ENCODE results near the gene ERG28. TPM values are rescaled to one million over a fixed set of nuclear protein-coding genes. Genes with fewer than 3 reads are reported as not detected.
"Not testable (repeated sequence)": the region's sequence is repeated elsewhere in the genome, so short reads cannot be mapped to it uniquely, and the experiment has no call there.

Gene ERG28
- total and polyA plus RNA-seq, 3 experiments from 2014 or later: 18.5 to 31.4 (median 18.8) TPM

GRCh38 chr14:75699331-75699730 is 38.7 kb upstream of the ERG28 start:
- H3K36me3 ChIP-seq (ENCODE audit: insufficient read depth, low read length): peaks cover 9% of the 10 kb centered on the region
- H3K4me1 Mint-ChIP-seq: no peaks in the 10 kb centered on the region

DNA sequence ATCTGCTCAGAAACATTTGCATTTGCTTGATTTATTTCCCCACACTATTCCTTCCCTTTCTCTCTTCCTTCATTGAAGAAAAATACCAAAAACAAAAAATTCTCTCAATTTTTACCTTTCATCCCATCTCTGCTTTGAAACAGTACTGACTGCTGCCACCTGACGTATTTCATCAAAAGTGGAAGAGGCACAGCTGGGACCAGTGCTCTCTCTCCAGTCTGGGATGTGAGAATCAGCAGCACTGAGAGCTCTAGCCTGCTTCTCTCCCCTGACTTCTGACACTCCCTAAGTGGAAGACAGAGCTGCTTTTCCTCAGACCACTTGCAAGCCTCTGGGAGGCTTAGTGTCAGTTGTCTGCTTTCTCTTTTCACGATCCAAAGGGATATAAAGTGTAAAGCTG is 37.2 kb upstream of the ERG28 start:
- no peaks in the 10 kb centered on the region for H3K9me3 ChIP-seq (ENCODE audit: low read length)
- no peak overlapping the region for H3K27ac ChIP-seq (ENCODE audit: low read depth, low read length)
- no peaks in the 10 kb centered on the region for H3K27me3 Mint-ChIP-seq
- H3K4me3 Mint-ChIP-seq: no peak overlapping the region
- DNase-seq: no peak
- ChIA-PET POLR2A (no interaction called here), CTCF (interaction anchor here (1.5 kb wide), 1 partner anchor 11 kb away, joined by 3 read pairs; no protein-coding TSS in a partner anchor)
- no peak overlapping the region for H3K4me3 ChIP-seq (ENCODE audit: low read length)
- H3K4me1 ChIP-seq (ENCODE audit: insufficient read depth, low read length): no peaks in the 10 kb centered on the region
- H3K36me3 ChIP-seq (ENCODE audit: insufficient read depth, low read length): peaks cover 9% of the 10 kb centered on the region
- H3K27ac Mint-ChIP-seq: no peak overlapping the region
- peaks cover 33 to 76% (median 46%) of the 10 kb centered on the region in 3 donors for H3K36me3 Mint-ChIP-seq
- peaks cover 2 to 13% (median 7%) of the 10 kb centered on the region in 5 donors for H3K9me3 Mint-ChIP-seq
- no peaks in the 10 kb centered on the region for H3K27me3 ChIP-seq (ENCODE audit: insufficient read depth, low read length, poor library complexity, severe bottlenecking)
- no peaks in the 10 kb centered on the region for H3K4me1 Mint-ChIP-seq

More at GRCh38 chr14:75699331-75699730, 38.7 kb upstream of the ERG28 start:
- H3K27me3 Mint-ChIP-seq: no peaks in the 10 kb centered on the region
- no peak for DNase-seq
- no peaks in the 10 kb centered on the region for H3K4me1 ChIP-seq (ENCODE audit: insufficient read depth, low read length)
- peaks cover 25 to 73% (median 32%) of the 10 kb centered on the region in 3 donors for H3K36me3 Mint-ChIP-seq
- no peaks in the 10 kb centered on the region for H3K27me3 ChIP-seq (ENCODE audit: insufficient read depth, low read length, poor library complexity, severe bottlenecking)
- no peaks in the 10 kb centered on the region for H3K9me3 ChIP-seq (ENCODE audit: low read length)
- POLR2A ChIA-PET: no interaction called here
- CTCF ChIA-PET: interaction anchor here (1.0 to 1.4 kb wide), 2 partner anchors 10 to 282 kb away, joined by 3 to 5 read pairs; partner anchors contain the start of gene TGFB3
- no peak overlapping the region for H3K4me3 Mint-ChIP-seq
- H3K27ac ChIP-seq (ENCODE audit: low read depth, low read length): no peak overlapping the region
- no peak overlapping the region for H3K4me3 ChIP-seq (ENCODE audit: low read length)
- H3K27ac Mint-ChIP-seq: peak overlapping the region in 1 of 8 donors; percentile 20
- H3K9me3 Mint-ChIP-seq: peaks cover 2 to 10% (median 6%) of the 10 kb centered on the region in 5 donors

GRCh38 chr14:75697386-75697785 is 36.7 kb upstream of the ERG28 start:
- no peaks in the 10 kb centered on the region for H3K9me3 ChIP-seq (ENCODE audit: low read length)
- Mint-ChIP-seq H3K27ac (peak overlapping the region in 2 of 8 donors; percentile 64), H3K4me3 (no peak overlapping the region), H3K36me3 (peaks cover 35 to 76% (median 51%) of the 10 kb centered on the region in 3 donors), H3K9me3 (peaks cover 2 to 13% (median 7%) of the 10 kb centered on the region in 5 donors), H3K4me1 (no peaks in the 10 kb centered on the region), H3K27me3 (no peaks in the 10 kb centered on the region)
- CTCF ChIA-PET: interaction anchor here (1.5 kb wide), 1 partner anchor 11 kb away, joined by 3 read pairs; no protein-coding TSS in a partner anchor
- no peak overlapping the region for H3K4me3 ChIP-seq (ENCODE audit: low read length)
- POLR2A ChIA-PET: no interaction called here
- no peak for DNase-seq
- H3K36me3 ChIP-seq (ENCODE audit: insufficient read depth, low read length): peaks cover 9% of the 10 kb centered on the region
- no peaks in the 10 kb centered on the region for H3K4me1 ChIP-seq (ENCODE audit: insufficient read depth, low read length)
- no peaks in the 10 kb centered on the region for H3K27me3 ChIP-seq (ENCODE audit: insufficient read depth, low read length, poor library complexity, severe bottlenecking)
- H3K27ac ChIP-seq (ENCODE audit: low read depth, low read length): no peak overlapping the region

GRCh38 chr14:75695025-75695424 is 34.3 kb upstream of the ERG28 start:
- H3K27ac Mint-ChIP-seq; H3K4me3 ChIP-seq (ENCODE audit: low read length); H3K4me1 ChIP-seq (ENCODE audit: insufficient read depth, low read length); H3K9me3 ChIP-seq (ENCODE audit: low read length); H3K4me3 Mint-ChIP-seq; DNase-seq; H3K27me3 Mint-ChIP-seq; CTCF ChIA-PET; H3K27ac ChIP-seq (ENCODE audit: low read depth, low read length); H3K4me1 Mint-ChIP-seq; POLR2A ChIA-PET; H3K27me3 ChIP-seq (ENCODE audit: insufficient read depth, low read length, poor library complexity, severe bottlenecking): not testable (repeated sequence)
- Mint-ChIP-seq H3K9me3 (peaks cover 2 to 13% (median 7%) of the 10 kb centered on the region in 5 donors), H3K36me3 (peaks cover 42 to 78% (median 58%) of the 10 kb centered on the region in 3 donors)
- H3K36me3 ChIP-seq (ENCODE audit: insufficient read depth, low read length): peaks cover 15% of the 10 kb centered on the region

- peaks cover 0 to 7% (median 4%) of the 10 kb centered on the region in 5 donors for H3K9me3 Mint-ChIP-seq
- H3K27me3 Mint-ChIP-seq: no peaks in the 10 kb centered on the region
- Histone ChIP-seq H3K4me3 (ENCODE audit: low read length) (no peak overlapping the region), H3K9me3 (ENCODE audit: low read length) (no peaks in the 10 kb centered on the region), H3K36me3 (ENCODE audit: insufficient read depth, low read length) (peaks cover 6% of the 10 kb centered on the region), H3K4me1 (ENCODE audit: insufficient read depth, low read length) (no peaks in the 10 kb centered on the region), H3K27me3 (ENCODE audit: insufficient read depth, low read length, poor library complexity, severe bottlenecking) (no peaks in the 10 kb centered on the region), H3K27ac (ENCODE audit: low read depth, low read length) (no peak overlapping the region)
- DNase-seq: no peak
- H3K4me3 Mint-ChIP-seq: no peak overlapping the region
- H3K27ac Mint-ChIP-seq: no peak overlapping the region
- H3K4me1 Mint-ChIP-seq: no peaks in the 10 kb centered on the region
- CTCF ChIA-PET: no interaction called here
- peaks cover 30 to 67% (median 38%) of the 10 kb centered on the region in 3 donors for H3K36me3 Mint-ChIP-seq
- POLR2A ChIA-PET: no interaction called here
Observed at GRCh38 chr14:75690010-75690409, 29.3 kb upstream of the ERG28 start.

DNA sequence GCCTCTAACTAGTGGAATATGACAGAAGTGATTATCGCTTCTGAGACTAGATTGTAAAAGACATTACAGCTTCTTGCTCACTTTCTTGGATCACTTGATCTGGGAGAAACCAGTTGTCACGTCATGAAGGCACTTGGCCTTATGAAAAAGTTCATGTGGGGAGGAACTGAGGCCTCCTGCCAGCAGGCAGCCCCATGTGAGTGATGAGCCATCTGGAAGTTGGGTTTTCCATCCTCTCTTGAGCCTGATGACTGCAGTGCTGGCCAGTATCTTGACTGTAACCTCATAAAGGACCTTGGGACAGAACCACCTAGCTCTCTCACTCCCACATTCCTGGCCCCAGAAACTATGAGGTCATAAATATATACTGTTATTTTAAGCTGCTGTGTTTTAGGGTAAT is 28.3 kb upstream of the ERG28 start:
- POLR2A ChIA-PET: no interaction called here
- no peak overlapping the region for H3K27ac ChIP-seq (ENCODE audit: low read depth, low read length)
- H3K27ac Mint-ChIP-seq: peak overlapping the region in 1 of 8 donors; percentile 56
- no peaks in the 10 kb centered on the region for H3K9me3 ChIP-seq (ENCODE audit: low read length)
- H3K9me3 Mint-ChIP-seq: peaks cover 0 to 3% (median 0%) of the 10 kb centered on the region in 5 donors
- no peaks in the 10 kb centered on the region for H3K27me3 ChIP-seq (ENCODE audit: insufficient read depth, low read length, poor library complexity, severe bottlenecking)
- CTCF ChIA-PET: no interaction called here
- H3K36me3 ChIP-seq (ENCODE audit: insufficient read depth, low read length): peaks cover 10% of the 10 kb centered on the region
- peaks cover 28 to 67% (median 31%) of the 10 kb centered on the region in 3 donors for H3K36me3 Mint-ChIP-seq
- no peaks in the 10 kb centered on the region for H3K4me1 ChIP-seq (ENCODE audit: insufficient read depth, low read length)
- no peak overlapping the region for H3K4me3 ChIP-seq (ENCODE audit: low read length)
- H3K27me3 Mint-ChIP-seq: no peaks in the 10 kb centered on the region
- no peaks in the 10 kb centered on the region for H3K4me1 Mint-ChIP-seq
- DNase-seq: no peak
- no peak overlapping the region for H3K4me3 Mint-ChIP-seq

DNA sequence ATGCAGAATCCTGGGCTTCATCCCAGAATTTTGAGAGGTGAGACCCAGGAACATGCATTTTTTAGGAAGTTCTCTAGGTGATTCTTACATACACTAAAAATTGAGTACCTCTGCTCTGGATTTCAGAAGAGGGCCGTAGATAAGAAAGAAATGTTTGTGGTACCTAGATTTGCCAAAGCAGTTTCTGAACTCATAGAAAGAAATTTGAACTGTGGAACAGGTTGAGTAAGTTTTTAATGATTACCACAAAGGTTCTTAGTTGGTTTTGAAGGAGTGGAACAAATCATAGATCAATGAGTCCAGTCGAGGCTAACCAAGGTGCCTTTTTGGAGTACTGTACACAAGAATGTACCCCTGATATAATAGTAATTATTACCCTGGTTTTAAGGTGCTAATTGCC is 25.2 kb upstream of the ERG28 start:
- peaks cover 18% of the 10 kb centered on the region for H3K36me3 ChIP-seq (ENCODE audit: insufficient read depth, low read length)
- no peak overlapping the region for H3K4me3 ChIP-seq (ENCODE audit: low read length)
- POLR2A ChIA-PET: no interaction called here
- no peaks in the 10 kb centered on the region for H3K27me3 ChIP-seq (ENCODE audit: insufficient read depth, low read length, poor library complexity, severe bottlenecking)
- H3K27ac ChIP-seq (ENCODE audit: low read depth, low read length): no peak overlapping the region
- H3K27ac Mint-ChIP-seq: no peak overlapping the region
- no peaks in the 10 kb centered on the region for H3K9me3 ChIP-seq (ENCODE audit: low read length)
- H3K27me3 Mint-ChIP-seq: no peaks in the 10 kb centered on the region
- DNase-seq: no peak
- CTCF ChIA-PET: no interaction called here
- no peaks in the 10 kb centered on the region for H3K4me1 Mint-ChIP-seq
- H3K36me3 Mint-ChIP-seq: peaks cover 3 to 64% (median 33%) of the 10 kb centered on the region in 3 donors
- H3K9me3 Mint-ChIP-seq: no peaks in the 10 kb centered on the region
- no peaks in the 10 kb centered on the region for H3K4me1 ChIP-seq (ENCODE audit: insufficient read depth, low read length)
- H3K4me3 Mint-ChIP-seq: no peak overlapping the region

- ChIA-PET POLR2A (no interaction called here), CTCF (no interaction called here)
- Histone ChIP-seq H3K27me3 (ENCODE audit: insufficient read depth, low read length, poor library complexity, severe bottlenecking) (no peaks in the 10 kb centered on the region), H3K9me3 (ENCODE audit: low read length) (no peaks in the 10 kb centered on the region), H3K4me3 (ENCODE audit: low read length) (no peak overlapping the region), H3K27ac (ENCODE audit: low read depth, low read length) (no peak overlapping the region), H3K4me1 (ENCODE audit: insufficient read depth, low read length) (no peaks in the 10 kb centered on the region), H3K36me3 (ENCODE audit: insufficient read depth, low read length) (no peaks in the 10 kb centered on the region)
- Mint-ChIP-seq H3K4me1 (peaks cover 0 to 6% (median 0%) of the 10 kb centered on the region in 3 donors), H3K36me3 (peaks cover 19 to 45% (median 28%) of the 10 kb centered on the region in 3 donors), H3K9me3 (peaks cover 0 to 2% (median 0%) of the 10 kb centered on the region in 5 donors), H3K4me3 (no peak overlapping the region), H3K27me3 (no peaks in the 10 kb centered on the region), H3K27ac (no peak overlapping the region)
- DNase-seq: no peak
Observed at GRCh38 chr14:75675265-75675960, 14.7 kb upstream of the ERG28 start.
